Neuronal stem cell (in vitro differentiated cells): ENCODE data around the gene NGEF.

Experiments used
- DNase-seq: peaks from one replicate; pipeline ENCODE4 v3.0.0-alpha.2; 2013; ENCODE audit warnings: low spot score
- H2AFZ ChIP-seq: one replicate; pipeline ENCODE4 v1.6.1; 2013; ENCODE audit warnings: mild to moderate bottlenecking, low read length, inconsistent platforms
- H2AK5ac ChIP-seq: 2 replicates; pipeline ENCODE4 v1.6.1; 2013; ENCODE audit warnings: low read depth, mild to moderate bottlenecking, inconsistent platforms, low read length, moderate library complexity, mixed read lengths
- H2BK120ac ChIP-seq: 2 replicates; pipeline ENCODE4 v1.6.1; 2013; ENCODE audit warnings: low read depth, mild to moderate bottlenecking, inconsistent platforms, low read length, moderate library complexity, mixed read lengths
- H2BK12ac ChIP-seq: one replicate; pipeline ENCODE4 v1.6.1; 2013; ENCODE audit warnings: low read length, inconsistent platforms
- H2BK15ac ChIP-seq: 2 replicates; pipeline ENCODE4 v1.6.1; 2013; ENCODE audit warnings: mild to moderate bottlenecking, low read length, inconsistent platforms, mixed read lengths
- H2BK5ac ChIP-seq: one replicate; pipeline ENCODE4 v1.6.1; 2013; ENCODE audit warnings: inconsistent platforms, mild to moderate bottlenecking, low read length, moderate library complexity
- H3K14ac ChIP-seq: one replicate; pipeline ENCODE4 v1.6.1; 2013; ENCODE audit warnings: low read length, inconsistent platforms
- H3K18ac ChIP-seq: 2 replicates; pipeline ENCODE4 v1.6.1; 2013; ENCODE audit warnings: low read length, inconsistent platforms
- H3K23ac ChIP-seq: 2 replicates; pipeline ENCODE4 v1.6.1; 2013; ENCODE audit warnings: low read depth, mild to moderate bottlenecking, mixed read lengths, low read length, inconsistent platforms; ENCODE audit not compliant: poor library complexity
- H3K27ac ChIP-seq: replicated peaks from 3 replicates; pipeline ENCODE4 v1.5.1; 2013; ENCODE audit warnings: low read length, inconsistent platforms
- H3K27me3 ChIP-seq, 3 experiments: 2 replicates each; pipeline ENCODE4 v1.6.1; 2013; ENCODE audit warnings: low read length in 3 of 3, mild to moderate bottlenecking in 2 of 3, inconsistent platforms in 1 of 3, low read depth in 1 of 3, mixed read lengths in 1 of 3, moderate library complexity in 1 of 3; ENCODE audit not compliant: control insufficient read depth in 3 of 3, insufficient read depth in 3 of 3
- H3K36me3 ChIP-seq, 2 donors: replicated peaks in 1 of 2; 2 replicates each; pipeline ENCODE4 v1.6.1; 2013; ENCODE audit warnings: low read length in 2 of 2; ENCODE audit not compliant: control insufficient read depth in 2 of 2, insufficient read depth in 2 of 2
- H3K4ac ChIP-seq: 2 replicates; pipeline ENCODE4 v1.6.1; 2013; ENCODE audit warnings: inconsistent platforms, mild to moderate bottlenecking, low read length, moderate library complexity
- H3K4me1 ChIP-seq, 2 donors: 1 replicate in 1 of 2; 2 replicates in 1 of 2; pipeline ENCODE4 v1.6.1; 2013; ENCODE audit warnings: low read length in 2 of 2, low read depth in 1 of 2; ENCODE audit not compliant: control insufficient read depth in 2 of 2, insufficient read depth in 1 of 2
- H3K4me2 ChIP-seq: one replicate; pipeline ENCODE4 v1.6.1; 2013; ENCODE audit warnings: mild to moderate bottlenecking, low read length, inconsistent platforms; ENCODE audit not compliant: insufficient read depth, poor library complexity, severe bottlenecking
- H3K4me3 ChIP-seq, 2 donors: 2 replicates each; pipeline ENCODE4 v1.5.1; 2013; ENCODE audit warnings: low read length in 2 of 2, mild to moderate bottlenecking in 2 of 2, inconsistent platforms in 1 of 2, moderate library complexity in 1 of 2
- H3K79me1 ChIP-seq: one replicate; pipeline ENCODE4 v1.6.1; 2013; ENCODE audit warnings: low read depth, mild to moderate bottlenecking, inconsistent platforms, low read length, moderate library complexity
- H3K9ac ChIP-seq: one replicate; pipeline ENCODE4 v1.6.1; 2013; ENCODE audit warnings: mild to moderate bottlenecking, low read depth, low read length, inconsistent platforms; ENCODE audit not compliant: poor library complexity
- H3K9me3 ChIP-seq, 2 donors: replicated peaks in 1 of 2; 2 replicates each; pipeline versions ENCODE3 to v1.6.1; 2013; ENCODE audit warnings: low read length in 2 of 2, mild to moderate bottlenecking in 2 of 2, inconsistent platforms in 1 of 2, low read depth in 1 of 2, mixed read lengths in 1 of 2, moderate library complexity in 1 of 2; ENCODE audit not compliant: control insufficient read depth in 2 of 2, insufficient read depth in 1 of 2
- H4K8ac ChIP-seq: one replicate; pipeline ENCODE4 v1.6.1; 2013; ENCODE audit warnings: low read depth, mild to moderate bottlenecking, inconsistent platforms, low read length, moderate library complexity
- H4K91ac ChIP-seq: one replicate; pipeline ENCODE4 v1.6.1; 2013; ENCODE audit warnings: low read length, low read depth, mild to moderate bottlenecking, inconsistent platforms; ENCODE audit not compliant: poor library complexity
- WGBS, 2 donors: extraction: QIAGEN DNeasy Blood & Tissue Kit; methylation state at CpG; one replicate each; pipeline ENCODE4 v1.1.7; 2013; ENCODE audit warnings: missing lambda C conversion rate in 2 of 2, mixed read lengths in 1 of 2; ENCODE audit not compliant: insufficient read length in 2 of 2, insufficient replicate concordance in 1 of 2; ENCODE audit errors: extremely low coverage in 2 of 2; 5-methylcytosine and 5-hydroxymethylcytosine counted together

The NGEF gene

DNA sequence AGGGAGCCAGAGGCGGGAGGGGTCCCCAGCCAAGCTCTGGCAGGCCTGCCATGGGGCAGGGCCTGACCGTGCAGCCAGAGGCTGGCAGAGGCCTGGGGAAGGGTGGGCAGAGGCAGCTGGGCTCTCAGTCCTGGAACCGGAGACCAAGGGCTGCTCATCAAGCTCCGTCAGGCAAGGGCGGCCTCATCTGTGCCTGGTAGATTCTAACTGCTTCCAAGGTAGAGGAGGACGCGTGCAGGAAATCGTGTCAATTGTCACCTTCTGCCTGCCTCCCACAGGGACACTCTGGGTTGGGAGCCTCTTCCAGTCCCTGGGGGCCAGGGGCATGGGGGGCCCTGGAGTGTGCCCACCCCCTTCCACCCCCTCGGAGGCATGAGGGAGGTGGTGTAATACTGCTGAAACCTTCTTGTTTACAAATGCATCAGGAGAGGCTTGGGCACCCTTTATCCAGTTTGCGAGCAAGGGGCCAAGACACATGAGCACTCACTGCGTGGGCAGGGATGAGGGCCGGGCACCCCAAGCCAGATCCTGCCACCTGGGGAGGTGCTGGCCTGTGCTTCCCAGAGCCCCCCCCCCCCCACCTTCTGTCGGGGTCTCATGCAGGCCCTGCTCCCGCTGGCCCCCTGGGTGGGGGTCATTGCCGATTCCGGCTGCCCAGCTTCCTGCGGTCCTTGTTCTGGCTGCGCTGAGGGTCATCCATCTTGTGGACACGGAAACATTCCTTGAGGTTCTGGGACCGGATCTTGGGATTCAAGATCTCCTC is 134.0 kb downstream of the NGEF start:
- Histone ChIP-seq H3K27ac (no peak overlapping the region), H3K4me1 (no peaks in the 10 kb centered on the region), H2BK5ac (no peak overlapping the region), H2BK15ac (peak overlapping the region; percentile 15), H3K14ac (no peak overlapping the region), H2BK12ac (no peak overlapping the region), H3K36me3 (no peaks in the 10 kb centered on the region), H3K4me3 (no peak overlapping the region), H4K91ac (no peak overlapping the region), H3K79me1 (no peaks in the 10 kb centered on the region), H3K27me3 (peaks cover 7 to 24% (median 10%) of the 10 kb centered on the region in 3 experiments), H3K9me3 (peaks cover 0 to 2% of the 10 kb centered on the region in 2 donors), H3K4ac (peak overlapping the region; percentile 23), H4K8ac (no peak overlapping the region), H3K18ac (no peak overlapping the region), H2BK120ac (no peak overlapping the region), H2AFZ (no peak overlapping the region), H2AK5ac (peak overlapping the region; percentile 63), H3K9ac (no peak overlapping the region), H3K23ac (no peak overlapping the region), H3K4me2 (no peak overlapping the region)
- no CpG with 5 or more reads among the region's 20 CpGs for WGBS, 2 donors
- no peak for DNase-seq

DNA sequence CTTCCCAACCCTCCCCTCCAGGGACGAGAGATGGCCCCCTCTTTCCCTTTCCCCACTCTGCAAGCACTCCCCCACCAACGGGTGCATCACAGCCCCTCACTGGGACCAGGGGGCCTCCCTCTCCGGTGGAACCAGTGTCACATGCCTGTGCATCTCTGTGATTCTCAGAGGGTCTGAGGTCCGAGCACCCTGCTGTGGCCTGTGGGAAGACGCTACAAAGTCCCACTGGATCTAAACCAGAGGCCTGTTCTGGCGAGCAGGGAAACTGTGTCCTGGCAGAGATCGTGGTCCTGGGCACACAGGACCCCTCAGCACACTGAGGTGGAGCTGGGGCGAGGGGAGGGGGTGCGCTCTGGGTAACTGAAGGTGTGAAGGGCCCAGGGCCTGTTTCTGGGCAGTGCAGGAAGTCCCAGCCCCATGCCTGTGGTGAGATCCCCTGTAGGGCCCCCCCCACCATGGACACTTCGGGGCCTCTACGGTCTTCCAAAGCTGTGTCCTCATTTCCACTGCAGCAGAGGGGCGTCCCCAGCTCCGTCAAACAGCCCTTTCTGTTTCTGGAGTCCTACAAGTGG is 135.0 kb downstream of the NGEF start:
- no peak overlapping the region for H3K14ac ChIP-seq
- no peak overlapping the region for H2AFZ ChIP-seq
- no peak overlapping the region for H3K27ac ChIP-seq
- H3K4me1 ChIP-seq: peaks cover 0 to 4% of the 10 kb centered on the region in 2 donors
- H3K27me3 ChIP-seq: peaks cover 7 to 24% (median 10%) of the 10 kb centered on the region in 3 experiments
- H3K79me1 ChIP-seq: no peaks in the 10 kb centered on the region
- no peak overlapping the region for H3K4me3 ChIP-seq
- no peak overlapping the region for H3K9ac ChIP-seq
- no peak overlapping the region for H4K8ac ChIP-seq
- no peak for DNase-seq
- no peaks in the 10 kb centered on the region for H3K36me3 ChIP-seq
- peaks cover 0 to 2% of the 10 kb centered on the region in 2 donors for H3K9me3 ChIP-seq
- WGBS, 2 donors: no CpG with 5 or more reads among the region's 13 CpGs
- H3K4me2 ChIP-seq: no peak overlapping the region
- no peak overlapping the region for H2BK12ac ChIP-seq
- H3K23ac ChIP-seq: peak overlapping the region; percentile 87
- H4K91ac ChIP-seq: peak overlapping the region; percentile 26
- no peak overlapping the region for H3K4ac ChIP-seq
- no peak overlapping the region for H2BK5ac ChIP-seq
- no peak overlapping the region for H2BK15ac ChIP-seq
- H2AK5ac ChIP-seq: no peak overlapping the region
- no peak overlapping the region for H2BK120ac ChIP-seq
- H3K18ac ChIP-seq: no peak overlapping the region

DNA sequence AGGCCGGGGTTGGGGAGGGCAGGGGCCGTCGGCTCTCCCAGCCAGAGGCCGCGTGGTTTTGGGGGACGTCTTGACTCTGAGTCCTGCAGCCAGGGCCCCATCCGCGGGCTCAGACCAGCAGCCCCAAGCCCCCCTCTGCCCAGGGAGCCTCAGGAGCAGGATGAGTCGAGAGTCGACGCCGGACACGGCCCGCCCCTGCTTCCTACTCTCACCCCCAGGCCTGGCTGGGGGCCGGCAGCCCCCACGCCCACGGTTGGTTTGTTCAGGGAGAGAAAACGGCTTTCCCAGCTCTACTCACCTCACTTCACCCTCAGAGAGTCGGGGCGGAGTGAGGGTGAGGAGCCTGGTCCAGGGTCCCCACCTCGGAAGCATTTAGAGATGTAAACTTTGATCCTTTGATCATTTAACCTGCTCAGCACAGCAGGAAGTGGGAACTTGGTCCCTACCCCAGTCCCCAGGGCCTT is 136.0 kb downstream of the NGEF start:
- H3K4me3 ChIP-seq: peak overlapping the region in 1 of 2 donors; percentile 91
- no peaks in the 10 kb centered on the region for H3K36me3 ChIP-seq
- no peak overlapping the region for H2BK15ac ChIP-seq
- H3K4me1 ChIP-seq: peaks cover 2 to 4% of the 10 kb centered on the region in 2 donors
- peak overlapping the region; percentile 58 for H2BK12ac ChIP-seq
- peak overlapping the region; percentile 43 for H3K23ac ChIP-seq
- peak overlapping the region; percentile 84 for H3K9ac ChIP-seq
- H3K9me3 ChIP-seq: peaks cover 0 to 2% of the 10 kb centered on the region in 2 donors
- WGBS, 2 donors: no CpG with 5 or more reads among the region's 21 CpGs
- peak overlapping the region; percentile 93 for H3K18ac ChIP-seq
- no peak overlapping the region for H4K8ac ChIP-seq
- peaks cover 7 to 24% (median 10%) of the 10 kb centered on the region in 3 experiments for H3K27me3 ChIP-seq
- no peak overlapping the region for H3K27ac ChIP-seq
- peak overlapping the region; percentile 70 for H2AK5ac ChIP-seq
- no peak overlapping the region for H3K14ac ChIP-seq
- no peak overlapping the region for H3K4ac ChIP-seq
- H3K79me1 ChIP-seq: no peaks in the 10 kb centered on the region
- peak overlapping the region; percentile 30 for H4K91ac ChIP-seq
- DNase-seq: no peak
- peak overlapping the region; percentile 99 for H3K4me2 ChIP-seq
- peak overlapping the region; percentile 81 for H2BK120ac ChIP-seq
- H2AFZ ChIP-seq: peak overlapping the region; percentile 29
- no peak overlapping the region for H2BK5ac ChIP-seq
